Measurements from ENCODE around the gene CLK3.

The CLK3 gene

DNA sequence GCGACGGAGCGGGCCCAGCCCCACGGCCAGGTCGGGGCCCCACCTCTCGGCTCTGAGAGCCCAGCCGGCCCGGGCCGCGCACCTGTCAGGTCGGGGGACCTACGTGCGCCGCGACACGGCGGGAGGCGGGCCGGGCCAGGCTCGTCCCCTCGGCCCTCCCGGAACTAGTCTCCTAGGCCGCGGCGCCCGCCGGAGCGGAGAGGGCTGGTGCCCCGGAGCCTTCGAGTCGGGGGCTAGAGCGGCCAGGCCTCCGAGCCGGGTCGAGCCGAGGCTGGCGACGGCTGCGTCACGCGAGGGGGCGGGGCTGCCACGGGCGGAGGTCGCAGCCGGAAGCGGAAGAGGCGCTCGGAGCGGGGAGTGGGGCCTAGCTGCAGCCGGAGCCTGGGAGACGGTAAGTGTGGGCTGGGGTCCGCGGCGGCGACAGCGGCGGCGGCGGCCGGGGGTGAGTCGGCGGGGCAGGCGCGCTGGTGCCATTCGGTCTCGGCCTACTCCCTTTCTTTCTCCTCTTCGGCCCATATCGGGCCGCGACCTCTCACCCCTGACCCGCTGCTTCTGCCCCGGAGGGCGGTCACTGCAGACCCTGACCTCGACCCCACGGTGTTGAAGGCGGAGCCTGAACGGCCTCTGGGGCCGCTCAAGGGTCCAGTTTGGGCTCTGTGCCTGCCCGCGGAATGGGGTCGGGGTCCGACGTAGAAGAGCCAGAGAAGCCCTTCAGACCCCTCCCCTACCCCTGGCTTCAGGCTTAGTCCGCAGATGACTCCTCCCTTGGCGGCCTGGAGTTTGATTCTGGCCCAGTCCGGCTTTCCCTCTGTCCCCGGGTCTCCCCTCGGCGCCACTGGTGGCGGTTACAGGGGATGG, at the start of gene CLK3:
Gene CLK3, plus strand, starts transcription at position 329 of the 858 bp plus-strand sequence. CDS start 3,361 bp downstream, outside the sequence.
- peak within 1 kb of the TSS; percentile 96 for H3K4me3 ChIP-seq (ENCODE audit: low read length)
- TF ChIP-seq, protein P1, sequence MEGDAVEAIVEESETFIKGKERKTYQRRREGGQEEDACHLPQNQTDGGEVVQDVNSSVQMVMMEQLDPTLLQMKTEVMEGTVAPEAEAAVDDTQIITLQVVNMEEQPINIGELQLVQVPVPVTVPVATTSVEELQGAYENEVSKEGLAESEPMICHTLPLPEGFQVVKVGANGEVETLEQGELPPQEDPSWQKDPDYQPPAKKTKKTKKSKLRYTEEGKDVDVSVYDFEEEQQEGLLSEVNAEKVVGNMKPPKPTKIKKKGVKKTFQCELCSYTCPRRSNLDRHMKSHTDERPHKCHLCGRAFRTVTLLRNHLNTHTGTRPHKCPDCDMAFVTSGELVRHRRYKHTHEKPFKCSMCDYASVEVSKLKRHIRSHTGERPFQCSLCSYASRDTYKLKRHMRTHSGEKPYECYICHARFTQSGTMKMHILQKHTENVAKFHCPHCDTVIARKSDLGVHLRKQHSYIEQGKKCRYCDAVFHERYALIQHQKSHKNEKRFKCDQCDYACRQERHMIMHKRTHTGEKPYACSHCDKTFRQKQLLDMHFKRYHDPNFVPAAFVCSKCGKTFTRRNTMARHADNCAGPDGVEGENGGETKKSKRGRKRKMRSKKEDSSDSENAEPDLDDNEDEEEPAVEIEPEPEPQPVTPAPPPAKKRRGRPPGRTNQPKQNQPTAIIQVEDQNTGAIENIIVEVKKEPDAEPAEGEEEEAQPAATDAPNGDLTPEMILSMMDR (conservative IDR thresholded peaks at IDR 0.05; ENCODE audit: low read depth, low read length) = no peak
- peak; percentile 66 for DNase-seq (ENCODE audit: low read depth)

GRCh38 chr15:74568594-74568993, 47.0 kb upstream of the CLK3 start:
- TF ChIP-seq, protein P1 (conservative IDR thresholded peaks at IDR 0.05; ENCODE audit: low read depth, low read length) = no peak
- DNase-seq (ENCODE audit: low read depth) = no peak

DNA sequence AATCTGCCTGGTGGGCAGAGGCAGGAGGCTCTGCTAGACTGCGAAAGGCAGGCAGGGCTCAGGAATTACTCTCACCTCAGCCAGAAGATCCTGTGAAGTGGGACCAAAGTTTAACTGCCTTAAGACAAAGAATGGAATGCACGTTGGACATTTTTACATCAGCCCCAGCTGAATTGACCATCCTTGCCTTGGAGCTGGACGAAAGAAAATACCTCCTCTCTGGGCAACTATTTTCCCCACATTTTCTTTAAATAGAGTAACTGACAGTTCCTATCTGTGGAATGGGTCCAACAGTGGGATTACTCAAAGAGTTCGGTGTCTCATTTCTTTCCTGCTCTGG, 45.9 kb upstream of the CLK3 start:
- DNase-seq (ENCODE audit: low read depth) = no peak
- no peak overlapping the region for H3K4me3 ChIP-seq (ENCODE audit: low read length)
- TF ChIP-seq, protein P1 (conservative IDR thresholded peaks at IDR 0.05; ENCODE audit: low read depth, low read length) = no peak

More at GRCh38 chr15:74568594-74568993, 47.0 kb upstream of the CLK3 start:
- no peak overlapping the region for H3K4me3 ChIP-seq (ENCODE audit: low read length)

GRCh38 chr15:74571191-74571590, 44.4 kb upstream of the CLK3 start:
- DNase-seq (ENCODE audit: low read depth) = no peak
- TF ChIP-seq, protein P1 (conservative IDR thresholded peaks at IDR 0.05; ENCODE audit: low read depth, low read length) = no peak
- no peak overlapping the region for H3K4me3 ChIP-seq (ENCODE audit: low read length)

DNA sequence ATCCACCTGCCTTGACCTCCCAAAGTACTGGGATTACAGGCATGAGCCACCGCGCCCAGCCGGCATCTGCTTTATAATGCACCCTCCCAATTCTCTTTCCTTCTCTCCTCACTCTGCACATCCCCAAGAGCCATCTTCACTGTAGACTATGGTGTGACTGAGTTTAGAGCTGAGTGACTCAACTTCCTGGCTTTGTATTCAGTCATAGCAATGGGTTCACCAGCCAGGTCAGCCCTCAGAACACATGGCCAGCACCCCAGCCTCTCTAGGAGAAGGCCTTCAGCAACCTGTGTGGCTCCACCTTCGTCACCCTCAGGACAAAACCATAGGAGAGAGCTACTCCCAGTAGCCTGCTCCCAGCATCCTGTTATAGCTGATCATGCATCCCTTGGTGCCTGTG, 41.6 kb upstream of the CLK3 start:
- TF ChIP-seq, protein P1 (conservative IDR thresholded peaks at IDR 0.05; ENCODE audit: low read depth, low read length) = no peak
- H3K4me3 ChIP-seq (ENCODE audit: low read length) = no peak overlapping the region
- DNase-seq (ENCODE audit: low read depth) = no peak

GRCh38 chr15:74578496-74578994, 37.1 kb upstream of the CLK3 start:
- no peak for DNase-seq (ENCODE audit: low read depth)
- no peak overlapping the region for H3K4me3 ChIP-seq (ENCODE audit: low read length)
- TF ChIP-seq, protein P1 (conservative IDR thresholded peaks at IDR 0.05; ENCODE audit: low read depth, low read length) = no peak

- no peak for DNase-seq (ENCODE audit: low read depth)
- H3K4me3 ChIP-seq (ENCODE audit: low read length) = no peak overlapping the region
- TF ChIP-seq, protein P1 (conservative IDR thresholded peaks at IDR 0.05; ENCODE audit: low read depth, low read length) = no peak
Measured at GRCh38 chr15:74579001-74579400, 36.6 kb upstream of the CLK3 start.
